HG03139 (cell line): ENCODE measurements around the gene ZNF552.
"Not testable (repeated sequence)": the region's sequence is repeated elsewhere in the genome, so short reads cannot be mapped to it uniquely, and the experiment has no call there.

Experiments used
- ATAC-seq: cut with Tn5 transposase; IDR thresholded peaks from one replicate; pipeline ENCODE4 v1.9.1; 2021; ENCODE audit not compliant: unreplicated experiment

The ZNF552 gene

GRCh38 chr19:57814505-57815246 lies at the start of gene ZNF552:
Gene ZNF552, minus strand, starts transcription at chr19:57814913. Its CDS starts 170 bp downstream, at chr19:57814743.
- peak; percentile 62 for ATAC-seq

- ATAC-seq: not testable (repeated sequence)
Observed at GRCh38 chr19:57862351-57862750, 47.6 kb upstream of the ZNF552 start.

GRCh38 chr19:57854117-57854516 lies 39.4 kb upstream of the ZNF552 start:
- ATAC-seq: not testable (repeated sequence)

- not testable (repeated sequence) for ATAC-seq
Observed at GRCh38 chr19:57851812-57852603, 37.3 kb upstream of the ZNF552 start.

GRCh38 chr19:57850553-57851017 lies 35.9 kb upstream of the ZNF552 start:
- ATAC-seq: no peak

GRCh38 chr19:57849666-57850473 lies 35.2 kb upstream of the ZNF552 start, which contains the start of gene ZNF587:
Gene ZNF587, plus strand, starts transcription at chr19:57849859. Its CDS starts 180 bp downstream, at chr19:57850039.
- ATAC-seq: peak; percentile 94

- ATAC-seq: not testable (repeated sequence)
Observed at GRCh38 chr19:57849162-57849665, 34.5 kb upstream of the ZNF552 start.

- ATAC-seq: not testable (repeated sequence)
Observed at GRCh38 chr19:57847164-57847563, 32.5 kb upstream of the ZNF552 start.

- ATAC-seq: no peak
Observed at GRCh38 chr19:57841122-57841763, 26.5 kb upstream of the ZNF552 start.

GRCh38 chr19:57838622-57839191 lies 24.0 kb upstream of the ZNF552 start:
- not testable (repeated sequence) for ATAC-seq

GRCh38 chr19:57836991-57837390 lies 22.3 kb upstream of the ZNF552 start:
- ATAC-seq: not testable (repeated sequence)

- ATAC-seq: no peak
Observed at GRCh38 chr19:57830071-57830602, 15.4 kb upstream of the ZNF552 start, which contains the start of gene ZNF587B. Gene ZNF587B, plus strand, starts transcription at chr19:57830299. Its CDS starts 230 bp downstream, at chr19:57830529.

- no peak for ATAC-seq
Observed at GRCh38 chr19:57829316-57829715, 14.6 kb upstream of the ZNF552 start.

- no peak for ATAC-seq
Observed at GRCh38 chr19:57825511-57825910, 10.8 kb upstream of the ZNF552 start.

- ATAC-seq: not testable (repeated sequence)
Observed at GRCh38 chr19:57823608-57824007, 8.9 kb upstream of the ZNF552 start.

GRCh38 chr19:57823155-57823554 lies 8.4 kb upstream of the ZNF552 start:
- not testable (repeated sequence) for ATAC-seq

- not testable (repeated sequence) for ATAC-seq
Observed at GRCh38 chr19:57821501-57821900, 6.8 kb upstream of the ZNF552 start.

- ATAC-seq: not testable (repeated sequence)
Observed at GRCh38 chr19:57821095-57821494, 6.4 kb upstream of the ZNF552 start.

- no peak for ATAC-seq
Observed at GRCh38 chr19:57820599-57820998, 5.9 kb upstream of the ZNF552 start.
